Keratinocyte (primary cell): ENCODE data around the gene TCTN1. TPM values are rescaled to one million over a fixed set of nuclear protein-coding genes. Genes with fewer than 3 reads are reported as not detected.

Source experiments
- DNase-seq: peaks from one replicate; pipeline ENCODE4 v3.0.0-alpha.2; 2011; ENCODE audit warnings: low read depth, missing footprints, low spot score
- FAIRE-seq: peaks from 2 replicates; lab custom pipeline; 2011; peaks lifted over from hg19 to GRCh38; lab: Jason Lieb, UNC
- H2AFZ ChIP-seq: 2 replicates; pipeline ENCODE4 v1.6.0; 2012; ENCODE audit warnings: low read length, control low read depth, inconsistent platforms; ENCODE audit not compliant: control insufficient read depth
- H3K27ac ChIP-seq: 2 replicates; pipeline ENCODE4 v1.5.1; 2011; ENCODE audit warnings: low read length; ENCODE audit not compliant: control insufficient read depth, insufficient read depth
- H3K27me3 ChIP-seq: 3 replicates; pipeline ENCODE4 v1.6.0; 2011; ENCODE audit warnings: low read length; ENCODE audit not compliant: control insufficient read depth, insufficient read depth; ENCODE audit errors: extremely low read depth
- H3K36me3 ChIP-seq, 2 experiments: 2 replicates in 1 of 2; 3 replicates in 1 of 2; pipeline ENCODE4 v1.5.1; 2011; ENCODE audit warnings: low read length in 2 of 2, mild to moderate bottlenecking in 1 of 2; ENCODE audit not compliant: control insufficient read depth in 2 of 2, insufficient read depth in 2 of 2; ENCODE audit errors: extremely low read depth in 1 of 2
- H3K4me1 ChIP-seq: 3 replicates; pipeline ENCODE4 v1.5.1; 2011; ENCODE audit warnings: low read length; ENCODE audit not compliant: control insufficient read depth, insufficient read depth; ENCODE audit errors: extremely low read depth
- H3K4me2 ChIP-seq: 3 replicates; pipeline ENCODE4 v1.6.0; 2011; ENCODE audit warnings: low read depth, low read length; ENCODE audit not compliant: control insufficient read depth, insufficient read depth; ENCODE audit errors: extremely low read depth
- H3K4me3 ChIP-seq, 3 experiments: fragments of 200-600 bp in 1 of 3; sonication (generic) in 1 of 3; 2 replicates in 2 of 3; 3 replicates in 1 of 3; pipeline ENCODE4 v1.5.1; 2011 to 2016; ENCODE audit warnings: low read length in 3 of 3, mild to moderate bottlenecking in 3 of 3, control low read depth in 2 of 3, inconsistent platforms in 1 of 3, low read depth in 1 of 3, mixed read lengths in 1 of 3, mixed run types in 1 of 3, moderate library complexity in 1 of 3; ENCODE audit not compliant: control insufficient read depth in 2 of 3, insufficient read depth in 2 of 3; ENCODE audit errors: extremely low read depth in 1 of 3
- H3K79me2 ChIP-seq: 2 replicates; pipeline ENCODE4 v1.6.0; 2012; ENCODE audit warnings: low read length; ENCODE audit not compliant: control insufficient read depth, insufficient read depth
- H3K9ac ChIP-seq: 3 replicates; pipeline ENCODE4 v1.6.0; 2011; ENCODE audit warnings: low read length; ENCODE audit not compliant: control insufficient read depth, insufficient read depth; ENCODE audit errors: extremely low read depth
- H3K9me1 ChIP-seq: 3 replicates; pipeline ENCODE4 v1.6.0; 2011; ENCODE audit warnings: low read length; ENCODE audit not compliant: control insufficient read depth, insufficient read depth; ENCODE audit errors: extremely low read depth
- H3K9me3 ChIP-seq: 2 replicates; pipeline ENCODE4 v1.5.1; 2012; ENCODE audit warnings: low read depth, low read length; ENCODE audit not compliant: control insufficient read depth
- H4K20me1 ChIP-seq: 3 replicates; pipeline ENCODE4 v1.6.0; 2011; ENCODE audit warnings: low read length; ENCODE audit not compliant: control insufficient read depth, insufficient read depth; ENCODE audit errors: extremely low read depth
- CTCF ChIP-seq, 3 experiments: IDR thresholded peaks in 1 of 3; conservative IDR thresholded peaks in 1 of 3; optimal IDR thresholded peaks in 1 of 3; 2 replicates in 2 of 3; 3 replicates in 1 of 3; pipeline versions ENCODE3 to v1.5.1; 2011; ENCODE audit warnings: low read length in 3 of 3, mild to moderate bottlenecking in 3 of 3, moderate library complexity in 2 of 3, control low read depth in 1 of 3, inconsistent platforms in 1 of 3; ENCODE audit not compliant: insufficient read depth in 2 of 3; ENCODE audit errors: extremely low read depth in 1 of 3
- EZH2 ChIP-seq: IDR thresholded peaks from one replicate; pipeline ENCODE4 v1.6.1; 2012; ENCODE audit warnings: inconsistent platforms, mild to moderate bottlenecking, low read length, moderate library complexity
- dilution Hi-C: fragments of 300-500 bp; cut with MboI; formaldehyde crosslinking; loops from one replicate; pipeline ENCODE4 v1.7.0; 2020; ENCODE audit warnings: low sequenced_read_pairs; ENCODE audit not compliant: extremely low pct_ligation_motif_present
- polyA plus RNA-seq, 5 experiments: library from polyadenylated mRNA; depleted of rRNA in 3 of 5; stranded (reverse) in 3 of 5; stranded (forward) in 1 of 5; unstranded in 1 of 5; fragments of >200 nt; gene quantifications; 1 replicate in 1 of 5; 2 replicates in 3 of 5; 3 replicates in 1 of 5; pipeline versions ENCODE4 v1.2.1 to v1.2.3, GENCODE V29; 2011 to 2012; ENCODE audit warnings: missing spikeins in 2 of 5, low read depth in 1 of 5, low replicate concordance in 1 of 5

Gene TCTN1
- polyA plus RNA-seq, 1 donor (not counting 4 experiments of a cell fraction or from before 2014, with no cell fraction given) = 30.6 TPM

- Histone ChIP-seq H3K4me3 (no peak overlapping the region), H3K79me2 (no peaks in the 10 kb centered on the region), H3K36me3 (no peaks in the 10 kb centered on the region), H3K27ac (no peak overlapping the region), H3K9me1 (no peaks in the 10 kb centered on the region), H3K9ac (no peak overlapping the region), H2AFZ (no peak overlapping the region), H3K4me2 (no peak overlapping the region), H3K27me3 (no peaks in the 10 kb centered on the region), H3K4me1 (no peaks in the 10 kb centered on the region), H3K9me3 (no peaks in the 10 kb centered on the region), H4K20me1 (no peaks in the 10 kb centered on the region)
- dilution Hi-C loops = no loop called here
- TF ChIP-seq CTCF (optimal IDR thresholded peaks at IDR 0.05 in 1 of 3, IDR thresholded peaks at IDR 0.05 in 1 of 3, conservative IDR thresholded peaks at IDR 0.05 in 1 of 3; ENCODE audit: extremely low read depth in 1 of 3, insufficient read depth in 2 of 3, low read length in 3 of 3) (no peak), EZH2 (no peak)
- FAIRE-seq = no peak
- DNase-seq = no peak
Measured at GRCh38 chr12:110679201-110679600, 65.3 kb downstream of the TCTN1 start.

- no peaks in the 10 kb centered on the region for H3K27me3 ChIP-seq
- H4K20me1 ChIP-seq = no peaks in the 10 kb centered on the region
- no peak overlapping the region for H3K4me2 ChIP-seq
- H3K9ac ChIP-seq = no peak overlapping the region
- no peaks in the 10 kb centered on the region for H3K9me1 ChIP-seq
- H3K27ac ChIP-seq = no peak overlapping the region
- no peak for DNase-seq
- no peak overlapping the region for H2AFZ ChIP-seq
- H3K9me3 ChIP-seq = no peaks in the 10 kb centered on the region
- TF ChIP-seq EZH2 = no peak
- TF ChIP-seq CTCF (optimal IDR thresholded peaks at IDR 0.05 in 1 of 3, IDR thresholded peaks at IDR 0.05 in 1 of 3, conservative IDR thresholded peaks at IDR 0.05 in 1 of 3; ENCODE audit: extremely low read depth in 1 of 3, insufficient read depth in 2 of 3, low read length in 3 of 3) = no peak
- H3K4me1 ChIP-seq = no peaks in the 10 kb centered on the region
- no peak overlapping the region for H3K4me3 ChIP-seq
- dilution Hi-C loops = no loop called here
- H3K36me3 ChIP-seq = no peaks in the 10 kb centered on the region
- H3K79me2 ChIP-seq = no peaks in the 10 kb centered on the region
- no peak for FAIRE-seq
Measured at GRCh38 chr12:110680032-110680431, 66.1 kb downstream of the TCTN1 start.
